Ishikawa (cell line): ENCODE results near the gene NUP214.

ENCODE experiments used
- CEBPB ChIP-seq: IDR thresholded peaks from 2 replicates; pipeline ENCODE4 v1.6.1; 2012
- CREB1 ChIP-seq: IDR thresholded peaks from 2 replicates; pipeline ENCODE4 v1.6.1; 2012; ENCODE audit warnings: low read depth
- EGR1 ChIP-seq: IDR thresholded peaks from 2 replicates; pipeline ENCODE4 v1.6.1; 2012
- EP300 ChIP-seq: IDR thresholded peaks from 2 replicates; pipeline ENCODE4 v1.6.1; 2012; ENCODE audit warnings: borderline replicate concordance
- FOXM1 ChIP-seq: IDR thresholded peaks from 2 replicates; pipeline ENCODE4 v1.6.1; 2012; ENCODE audit warnings: low read depth, borderline replicate concordance
- MAX ChIP-seq: IDR thresholded peaks from 2 replicates; pipeline ENCODE4 v1.6.1; 2012
- NFIC ChIP-seq: IDR thresholded peaks from 2 replicates; pipeline ENCODE4 v1.6.1; 2012
- RAD21 ChIP-seq: IDR thresholded peaks from 2 replicates; pipeline ENCODE4 v1.6.1; 2012; ENCODE audit warnings: low read depth
- REST ChIP-seq: IDR thresholded peaks from 2 replicates; pipeline ENCODE4 v1.6.1; 2012; ENCODE audit warnings: low read depth, mild to moderate bottlenecking
- TAF1 ChIP-seq: IDR thresholded peaks from 2 replicates; pipeline ENCODE4 v1.6.1; 2012; ENCODE audit warnings: low read depth, mild to moderate bottlenecking
- TCF12 ChIP-seq: IDR thresholded peaks from 2 replicates; pipeline ENCODE4 v1.6.1; 2012; ENCODE audit warnings: low read depth
- TEAD4 ChIP-seq: IDR thresholded peaks from 2 replicates; pipeline ENCODE4 v1.6.1; 2012
- USF1 ChIP-seq: IDR thresholded peaks from 2 replicates; pipeline ENCODE4 v1.6.1; 2012
- YY1 ChIP-seq: IDR thresholded peaks from 2 replicates; pipeline ENCODE4 v1.6.1; 2012; ENCODE audit warnings: low read depth
- ZBTB7A ChIP-seq: IDR thresholded peaks from 2 replicates; pipeline ENCODE4 v1.6.1; 2012; ENCODE audit warnings: low read depth

NUP214 gene

GRCh38 chr9:131217331-131218031 lies 92.1 kb downstream of the NUP214 start:
- no peak for TF ChIP-seq FOXM1
- no peak for TF ChIP-seq MAX
- TF ChIP-seq CEBPB = no peak
- TF ChIP-seq YY1 = no peak
- no peak for TF ChIP-seq TCF12
- TF ChIP-seq TAF1 = no peak
- no peak for TF ChIP-seq NFIC
- TF ChIP-seq REST = no peak
- no peak for TF ChIP-seq USF1
- no peak for TF ChIP-seq TEAD4
- TF ChIP-seq EP300 = no peak
- TF ChIP-seq ZBTB7A = no peak
- TF ChIP-seq EGR1 = no peak
- no peak for TF ChIP-seq RAD21

- TF ChIP-seq EGR1 (no peak), ZBTB7A (no peak), NFIC (no peak), TAF1 (no peak), MAX (no peak), EP300 (no peak), REST (no peak), YY1 (no peak), TEAD4 (no peak), CEBPB (no peak), CREB1 (no peak), RAD21 (no peak), TCF12 (no peak), FOXM1 (no peak)
These were observed 93.0 kb downstream of the NUP214 start for GRCh38 chr9:131218370-131218769.

GRCh38 chr9:131220485-131220884 lies 95.1 kb downstream of the NUP214 start:
- no peak for TF ChIP-seq REST
- no peak for TF ChIP-seq NFIC
- no peak for TF ChIP-seq ZBTB7A
- TF ChIP-seq CEBPB = no peak
- no peak for TF ChIP-seq USF1
- TF ChIP-seq EP300 = no peak
- TF ChIP-seq TEAD4 = no peak
- TF ChIP-seq MAX = no peak
- no peak for TF ChIP-seq CREB1
- no peak for TF ChIP-seq TCF12
- TF ChIP-seq FOXM1 = no peak
- TF ChIP-seq RAD21 = no peak
- no peak for TF ChIP-seq YY1
- TF ChIP-seq TAF1 = no peak
- no peak for TF ChIP-seq EGR1

GRCh38 chr9:131222460-131222859 lies 97.1 kb downstream of the NUP214 start:
- no peak for TF ChIP-seq YY1
- no peak for TF ChIP-seq NFIC
- no peak for TF ChIP-seq TCF12
- TF ChIP-seq CREB1 = no peak
